Osteoblast (primary cell): Measurements from ENCODE around the gene SLC22A5. TPM values are rescaled to one million over a fixed set of nuclear protein-coding genes. Genes with fewer than 3 reads are reported as not detected.
A peak's percentile ranks its signal among the peaks of the same experiment; 100 is the strongest.

Experiments used
- DNase-seq: peaks from one replicate; pipeline ENCODE4 v3.0.0; 2011; ENCODE audit warnings: low spot score, mixed read lengths; ENCODE audit not compliant: insufficient read length; ENCODE audit errors: missing footprints
- H2AFZ ChIP-seq: 2 replicates; pipeline ENCODE4 v1.6.0; 2011; ENCODE audit warnings: mild to moderate bottlenecking, low read length
- H3K27ac ChIP-seq: 2 replicates; pipeline ENCODE4 v1.5.1; 2011; ENCODE audit warnings: mild to moderate bottlenecking, low read depth, low read length, moderate library complexity
- H3K27me3 ChIP-seq: 2 replicates; pipeline ENCODE4 v1.6.0; 2012; ENCODE audit warnings: mild to moderate bottlenecking, control low read depth, inconsistent platforms, low read length, moderate library complexity; ENCODE audit not compliant: insufficient read depth
- H3K36me3 ChIP-seq: 2 replicates; pipeline ENCODE4 v1.5.1; 2011; ENCODE audit warnings: mild to moderate bottlenecking, low read length, control low read depth, moderate library complexity; ENCODE audit not compliant: insufficient read depth
- H3K4me1 ChIP-seq: 2 replicates; pipeline ENCODE4 v1.5.1; 2011; ENCODE audit warnings: mild to moderate bottlenecking, low read length, control low read depth, moderate library complexity; ENCODE audit not compliant: insufficient read depth
- H3K4me2 ChIP-seq: 2 replicates; pipeline ENCODE4 v1.6.0; 2011; ENCODE audit warnings: mild to moderate bottlenecking, low read length; ENCODE audit not compliant: insufficient read depth
- H3K4me3 ChIP-seq: fragments of 200-600 bp; sonication (generic); 3 replicates; pipeline ENCODE4 v1.5.1; 2012; ENCODE audit warnings: mild to moderate bottlenecking, low read length, inconsistent platforms; ENCODE audit not compliant: insufficient read depth
- H3K79me2 ChIP-seq: 2 replicates; pipeline ENCODE4 v1.6.0; 2012; ENCODE audit warnings: mild to moderate bottlenecking, low read length, control low read depth, inconsistent platforms; ENCODE audit not compliant: insufficient read depth
- H3K9me3 ChIP-seq: 2 replicates; pipeline ENCODE4 v1.5.1; 2011; ENCODE audit warnings: low read depth, low read length, control low read depth
- H4K20me1 ChIP-seq: 2 replicates; pipeline ENCODE4 v1.6.0; 2012; ENCODE audit warnings: mild to moderate bottlenecking, low read length, control low read depth; ENCODE audit not compliant: insufficient read depth
- total RNA-seq: library from RNA; depleted of rRNA; stranded (reverse); fragments of >200 nt; gene quantifications from 2 replicates; pipeline ENCODE4 v1.2.3, GENCODE V29; 2012
- TF ChIP-seq, protein P1 (sequence below): IDR thresholded peaks from 2 replicates; pipeline ENCODE4 v1.5.1; 2011; ENCODE audit warnings: mild to moderate bottlenecking, low read depth, low read length, moderate library complexity; ENCODE audit errors: extremely low read depth

The SLC22A5 gene
- total RNA-seq, 1 donor: 5.4 TPM

DNA sequence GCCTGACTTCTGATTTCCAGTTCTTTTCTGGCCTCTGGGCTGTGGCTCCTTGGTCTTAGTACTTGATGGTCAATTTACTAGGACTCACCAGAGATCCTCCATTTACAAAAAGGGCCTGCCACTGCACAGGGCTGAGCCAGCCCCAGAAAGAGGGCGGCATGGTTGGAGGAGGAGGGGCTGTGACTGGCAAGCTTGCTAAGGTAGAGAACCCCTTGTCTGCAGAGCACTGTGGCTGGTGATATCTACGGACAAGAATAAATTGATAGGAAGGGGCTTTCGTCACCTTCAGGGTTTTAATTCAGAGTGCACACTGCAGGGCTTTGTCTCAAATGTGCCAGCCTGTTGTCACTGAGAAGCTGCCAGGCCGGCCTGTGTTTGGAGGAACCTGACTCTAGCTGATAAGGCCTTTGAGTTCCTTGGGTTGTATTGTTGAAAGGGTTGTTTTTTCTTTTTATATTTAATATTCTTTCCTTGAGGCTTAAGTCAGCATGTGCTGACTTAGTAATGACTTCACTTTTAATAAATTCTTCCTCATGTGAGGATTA is 15.1 kb downstream of the SLC22A5 start:
- TF ChIP-seq, protein P1, sequence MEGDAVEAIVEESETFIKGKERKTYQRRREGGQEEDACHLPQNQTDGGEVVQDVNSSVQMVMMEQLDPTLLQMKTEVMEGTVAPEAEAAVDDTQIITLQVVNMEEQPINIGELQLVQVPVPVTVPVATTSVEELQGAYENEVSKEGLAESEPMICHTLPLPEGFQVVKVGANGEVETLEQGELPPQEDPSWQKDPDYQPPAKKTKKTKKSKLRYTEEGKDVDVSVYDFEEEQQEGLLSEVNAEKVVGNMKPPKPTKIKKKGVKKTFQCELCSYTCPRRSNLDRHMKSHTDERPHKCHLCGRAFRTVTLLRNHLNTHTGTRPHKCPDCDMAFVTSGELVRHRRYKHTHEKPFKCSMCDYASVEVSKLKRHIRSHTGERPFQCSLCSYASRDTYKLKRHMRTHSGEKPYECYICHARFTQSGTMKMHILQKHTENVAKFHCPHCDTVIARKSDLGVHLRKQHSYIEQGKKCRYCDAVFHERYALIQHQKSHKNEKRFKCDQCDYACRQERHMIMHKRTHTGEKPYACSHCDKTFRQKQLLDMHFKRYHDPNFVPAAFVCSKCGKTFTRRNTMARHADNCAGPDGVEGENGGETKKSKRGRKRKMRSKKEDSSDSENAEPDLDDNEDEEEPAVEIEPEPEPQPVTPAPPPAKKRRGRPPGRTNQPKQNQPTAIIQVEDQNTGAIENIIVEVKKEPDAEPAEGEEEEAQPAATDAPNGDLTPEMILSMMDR: no peak
- Histone ChIP-seq H3K9me3 (no peaks in the 10 kb centered on the region), H3K4me1 (peaks cover 37% of the 10 kb centered on the region), H3K27ac (no peak overlapping the region), H3K4me3 (no peak overlapping the region), H3K27me3 (no peaks in the 10 kb centered on the region), H4K20me1 (no peaks in the 10 kb centered on the region), H3K36me3 (no peaks in the 10 kb centered on the region), H2AFZ (no peak overlapping the region), H3K79me2 (no peaks in the 10 kb centered on the region), H3K4me2 (no peak overlapping the region)
- DNase-seq: no peak

GRCh38 chr5:132385326-132386105 is 16.0 kb downstream of the SLC22A5 start:
- no peaks in the 10 kb centered on the region for H4K20me1 ChIP-seq
- no peaks in the 10 kb centered on the region for H3K9me3 ChIP-seq
- no peak overlapping the region for H2AFZ ChIP-seq
- H3K36me3 ChIP-seq: no peaks in the 10 kb centered on the region
- DNase-seq: peak; percentile 92
- no peaks in the 10 kb centered on the region for H3K79me2 ChIP-seq
- peak overlapping the region; percentile 56 for H3K27ac ChIP-seq
- peaks cover 46% of the 10 kb centered on the region for H3K4me1 ChIP-seq
- TF ChIP-seq, protein P1: peak; percentile 81
- H3K4me2 ChIP-seq: no peak overlapping the region
- no peak overlapping the region for H3K4me3 ChIP-seq
- no peaks in the 10 kb centered on the region for H3K27me3 ChIP-seq

DNA sequence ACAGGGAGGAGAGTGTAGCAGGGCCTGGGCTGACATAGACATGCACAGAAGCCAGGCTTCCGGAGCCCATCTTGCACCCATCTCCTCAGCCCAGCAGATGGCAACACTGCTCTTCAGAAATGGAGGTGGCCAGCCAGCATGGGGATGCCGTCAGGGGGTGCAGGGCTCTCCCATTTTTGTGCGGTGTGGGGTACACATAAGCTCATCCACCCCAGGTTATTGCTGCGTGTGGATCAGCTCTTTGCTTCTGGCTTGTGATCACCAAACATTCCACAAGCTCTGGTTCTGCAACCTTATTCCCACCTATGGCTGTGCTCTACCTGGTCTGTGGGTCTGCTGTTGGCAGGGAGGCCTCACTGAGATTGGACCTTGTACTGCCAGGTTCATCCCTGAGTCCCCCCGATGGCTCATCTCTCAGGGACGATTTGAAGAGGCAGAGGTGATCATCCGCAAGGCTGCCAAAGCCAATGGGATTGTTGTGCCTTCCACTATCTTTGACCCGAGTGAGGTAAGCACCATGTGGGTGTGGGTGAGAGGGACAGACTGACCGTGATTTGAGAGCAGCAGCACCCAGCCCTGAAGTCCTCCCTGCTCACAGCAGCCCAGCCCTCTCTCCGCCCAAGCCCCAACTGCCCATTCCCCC is 17.3 kb downstream of the SLC22A5 start:
- Histone ChIP-seq H3K27me3 (no peaks in the 10 kb centered on the region), H3K36me3 (no peaks in the 10 kb centered on the region), H3K4me2 (peak overlapping the region; percentile 34), H3K9me3 (no peaks in the 10 kb centered on the region), H3K4me3 (no peak overlapping the region), H3K27ac (peak overlapping the region; percentile 96), H4K20me1 (no peaks in the 10 kb centered on the region), H3K79me2 (no peaks in the 10 kb centered on the region), H3K4me1 (peaks cover 47% of the 10 kb centered on the region), H2AFZ (no peak overlapping the region)
- peak; percentile 89 for DNase-seq
- TF ChIP-seq, protein P1: peak; percentile 86

- H3K9me3 ChIP-seq: no peaks in the 10 kb centered on the region
- H3K4me1 ChIP-seq: peaks cover 47% of the 10 kb centered on the region
- peak; percentile 93 for DNase-seq
- peak overlapping the region; percentile 17 for H3K4me3 ChIP-seq
- peak overlapping the region; percentile 23 for H2AFZ ChIP-seq
- no peaks in the 10 kb centered on the region for H3K36me3 ChIP-seq
- peak overlapping the region; percentile 96 for H3K27ac ChIP-seq
- H4K20me1 ChIP-seq: no peaks in the 10 kb centered on the region
- TF ChIP-seq, protein P1: no peak
- H3K4me2 ChIP-seq: peak overlapping the region; percentile 67
- no peaks in the 10 kb centered on the region for H3K27me3 ChIP-seq
- H3K79me2 ChIP-seq: no peaks in the 10 kb centered on the region
Measured at GRCh38 chr5:132387640-132388117, 18.2 kb downstream of the SLC22A5 start.
